NCI-H128 (cell line): Measurements from ENCODE around the gene KLKB1.

Experiments used
- DNase-seq: peaks from one replicate; lab custom pipeline; 2025; ENCODE audit not compliant: unreplicated experiment; lab: John Stamatoyannopoulos, UW

Gene KLKB1

GRCh38 chr4:186304866-186305505 is 77.7 kb downstream of the KLKB1 start:
- no peak for DNase-seq

- DNase-seq: no peak
Observed at GRCh38 chr4:186307497-186307896, 80.2 kb downstream of the KLKB1 start.

- DNase-seq: no peak
Observed at GRCh38 chr4:186307916-186308315, 80.6 kb downstream of the KLKB1 start.
